Superior temporal gyrus (tissue), 1 donor: ENCODE data around the gene ALKBH8.
"Not testable (repeated sequence)": the region's sequence is repeated elsewhere in the genome, so short reads cannot be mapped to it uniquely, and the experiment has no call there.

Experiments
- DNase-seq: peaks from one replicate; pipeline ENCODE4 v3.0.0-alpha.2; 2016; ENCODE audit errors: extremely low spot score

ALKBH8 gene

DNA sequence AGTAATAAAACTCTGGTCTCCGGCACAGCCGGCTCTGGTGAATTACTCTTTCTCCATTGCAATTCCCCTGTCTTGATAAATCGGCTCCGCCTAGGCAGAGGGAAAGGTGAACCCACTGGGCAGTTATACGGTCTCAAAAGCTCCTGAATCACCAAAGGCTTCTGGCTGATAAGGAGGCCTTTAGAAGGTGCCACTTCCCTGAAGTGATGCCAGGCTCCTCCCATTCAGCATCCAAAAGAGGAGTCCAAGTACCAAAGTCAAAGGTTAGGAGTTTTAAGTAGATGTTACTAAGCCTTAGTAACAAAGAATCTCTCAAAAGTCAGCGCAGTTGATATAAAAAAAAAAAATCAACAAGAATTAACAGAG lies 11.8 kb upstream of the ALKBH8 start:
- no peak for DNase-seq

DNA sequence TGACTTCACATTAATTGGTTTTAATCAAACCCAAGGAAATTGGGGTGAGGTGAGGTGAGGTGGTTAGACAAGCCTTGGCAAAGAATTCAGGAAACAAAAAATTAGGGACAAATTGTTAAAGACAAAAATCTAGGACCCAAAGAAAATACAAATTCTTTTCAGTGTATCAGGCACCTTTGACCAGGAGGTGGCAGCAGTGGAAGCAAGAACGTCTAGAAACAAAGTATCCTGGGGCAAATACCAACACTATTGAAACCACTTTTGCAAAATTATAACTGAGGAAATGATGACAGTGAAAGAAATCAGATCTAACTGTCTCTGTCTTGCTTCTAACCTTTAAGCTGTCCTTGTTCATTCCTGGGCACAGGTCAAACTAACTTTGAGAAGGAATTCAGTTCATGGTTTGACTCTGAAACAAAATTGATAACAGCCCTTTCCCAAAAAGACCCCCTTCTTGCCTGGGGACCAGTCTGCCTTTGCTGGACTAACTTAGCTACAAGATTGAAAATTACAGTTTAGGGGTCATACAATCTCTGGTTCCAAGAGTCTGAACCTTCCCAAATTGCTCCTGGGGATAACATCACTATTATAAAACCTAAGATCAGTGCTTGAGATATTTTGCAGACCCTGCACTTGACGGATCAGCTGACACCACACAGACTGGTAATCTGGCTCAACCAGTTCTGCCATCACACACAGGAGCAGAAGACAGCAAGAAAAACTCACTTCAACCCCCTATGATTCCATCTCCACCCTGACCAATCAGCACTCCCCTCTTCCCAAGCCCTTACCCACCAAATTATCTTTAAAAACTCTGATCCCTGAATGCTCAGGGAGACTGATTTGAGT lies 11.2 kb upstream of the ALKBH8 start:
- peak; percentile 82 for DNase-seq

DNA sequence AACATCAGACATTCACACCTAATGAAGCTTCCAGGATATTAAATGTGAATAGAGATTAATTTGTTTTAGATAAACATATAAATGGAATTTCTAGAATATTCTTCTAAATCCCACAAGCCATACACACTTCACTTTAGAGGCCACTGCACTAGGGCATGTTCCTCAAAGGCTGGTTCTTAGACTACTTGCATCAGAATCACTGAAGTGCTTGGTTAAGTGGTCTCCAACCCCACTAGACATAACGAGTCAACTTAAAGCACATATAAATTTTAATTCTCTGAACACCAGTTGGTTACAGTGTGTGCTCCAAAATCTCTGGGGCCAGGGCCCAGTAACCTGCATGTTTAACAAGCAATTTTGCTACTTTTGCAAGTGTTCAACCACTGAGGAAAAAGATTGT lies 7.9 kb upstream of the ALKBH8 start:
- no peak for DNase-seq

DNA sequence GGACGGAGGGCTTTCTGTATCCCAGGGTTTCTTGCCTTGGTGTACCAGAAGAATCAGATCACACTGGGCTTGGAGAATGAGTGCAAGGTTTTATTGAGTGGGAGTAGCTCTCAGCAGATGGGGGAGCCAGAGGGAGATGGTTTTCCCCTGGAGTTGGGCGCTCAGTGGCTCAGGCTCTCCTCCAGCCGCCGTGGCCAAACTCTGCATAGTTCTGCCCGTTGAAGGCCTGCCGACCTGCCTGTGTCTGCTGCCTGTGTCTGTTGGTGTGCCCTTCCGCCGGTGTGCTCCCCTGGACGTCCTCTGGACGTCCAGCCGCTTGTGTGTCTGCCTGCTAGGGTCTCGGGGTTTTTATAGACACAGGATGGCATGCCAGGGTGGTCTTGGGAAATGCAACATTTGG lies 4.5 kb upstream of the ALKBH8 start:
- no peak for DNase-seq

DNA sequence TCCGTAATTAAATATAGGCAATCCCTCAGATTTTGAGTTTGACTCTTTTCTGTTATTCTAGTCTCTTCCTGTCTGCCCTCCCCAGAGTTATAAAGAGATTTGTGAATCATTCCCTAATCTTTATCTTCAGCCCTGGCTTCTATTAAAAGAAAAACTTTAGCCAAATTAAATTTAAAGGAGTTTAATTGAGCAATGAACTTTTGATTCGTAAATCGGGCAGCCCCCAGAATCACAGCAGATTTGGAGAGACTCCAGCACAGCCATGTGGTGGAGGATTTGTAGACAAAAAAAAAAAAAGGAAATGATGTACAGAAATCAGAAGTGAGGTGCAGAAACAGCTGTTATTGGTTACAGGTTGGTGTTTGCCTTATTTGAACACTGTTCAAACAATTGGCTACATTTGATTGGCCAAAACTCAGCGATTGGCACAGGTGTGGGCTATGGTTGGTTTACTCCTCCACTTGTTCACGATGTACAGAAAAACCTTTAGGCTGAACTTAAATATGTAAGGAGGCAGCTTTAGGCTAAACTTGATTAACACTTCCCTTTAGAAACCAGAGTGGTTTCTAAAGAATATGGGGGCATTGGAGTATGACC lies 2.3 kb upstream of the ALKBH8 start:
- no peak for DNase-seq

DNA sequence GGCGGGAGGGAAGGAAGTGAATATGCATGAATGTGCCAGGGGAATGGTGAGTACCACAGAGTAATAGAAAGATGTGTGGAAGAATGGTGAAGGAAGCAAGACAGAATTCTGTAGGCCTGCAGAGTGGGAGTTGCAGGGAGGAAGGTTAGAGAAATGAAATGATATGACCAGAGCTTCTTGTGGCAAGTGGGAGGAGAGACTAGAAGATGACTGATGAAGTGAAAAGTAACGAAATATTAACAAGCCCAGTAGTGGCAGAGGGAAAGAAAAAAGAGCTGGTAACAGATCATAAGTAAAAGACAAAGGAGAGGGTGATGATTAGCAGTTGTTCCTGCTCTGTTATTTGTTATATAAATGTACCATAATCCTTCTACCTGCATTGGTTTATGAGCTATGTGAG lies 1.0 kb upstream of the ALKBH8 start:
- no peak for DNase-seq

DNA sequence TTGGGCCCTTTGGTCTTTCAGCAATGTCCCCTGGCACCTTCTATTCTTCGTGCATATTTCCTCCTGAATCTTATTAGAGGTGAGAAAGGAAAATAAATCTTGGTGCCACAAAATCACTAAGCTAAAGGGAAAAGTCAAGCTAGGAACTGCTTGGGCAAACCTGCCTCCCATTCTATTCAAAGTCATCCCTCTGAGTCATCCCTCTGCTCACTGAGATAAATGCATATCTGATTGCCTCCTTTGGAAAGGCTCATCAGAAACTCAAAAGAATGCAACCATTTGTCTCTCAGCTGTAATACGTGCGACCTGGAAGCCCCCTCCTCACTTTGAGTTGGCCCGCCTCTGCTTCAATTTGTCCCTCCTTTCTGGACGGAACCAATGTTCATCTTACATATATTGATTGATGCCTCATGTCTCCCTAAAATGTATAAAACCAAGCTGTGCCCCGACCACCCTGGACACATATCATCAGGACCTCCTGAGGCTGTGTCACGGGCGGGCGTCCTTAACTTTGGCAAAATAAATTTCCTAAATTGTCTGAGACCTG lies 493 bp upstream of the ALKBH8 start:
- DNase-seq: not testable (repeated sequence)

DNA sequence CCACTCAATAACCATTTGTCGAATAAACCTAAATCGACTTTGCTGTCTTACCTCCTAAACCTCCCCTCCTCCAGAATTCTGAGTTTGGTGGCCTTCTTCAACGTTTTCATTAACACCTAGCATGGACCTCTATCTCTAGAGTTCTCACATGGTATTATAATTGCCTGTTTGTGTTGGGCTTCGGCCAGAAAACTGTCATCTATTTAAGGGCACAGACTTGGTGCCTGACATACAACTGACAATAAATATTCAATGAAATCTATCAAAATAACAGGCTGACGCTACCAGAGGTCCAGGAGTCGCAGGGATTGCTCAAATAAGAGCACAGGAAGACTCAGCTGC lies 687 bp downstream of the ALKBH8 start:
- peak; percentile 45 for DNase-seq

DNA sequence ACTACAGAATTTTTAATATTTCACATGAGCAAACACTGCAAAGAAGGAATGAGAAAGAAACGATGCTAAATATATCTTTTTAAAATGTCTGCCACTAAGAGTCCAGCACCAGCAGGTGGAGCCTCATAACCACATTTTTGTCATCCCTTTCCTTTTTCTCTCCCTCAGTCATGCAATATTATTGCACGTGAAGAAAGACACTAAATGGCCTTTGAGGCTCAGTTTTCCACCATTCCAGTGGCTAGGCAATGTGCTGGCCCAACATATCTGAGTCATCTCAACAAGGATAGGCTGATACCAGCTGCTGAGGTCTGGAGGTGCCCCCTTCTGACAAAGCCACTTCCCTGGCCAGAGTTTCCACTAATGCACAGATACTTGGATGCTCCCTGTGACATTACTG lies 1.8 kb downstream of the ALKBH8 start:
- DNase-seq: peak; percentile 76

DNA sequence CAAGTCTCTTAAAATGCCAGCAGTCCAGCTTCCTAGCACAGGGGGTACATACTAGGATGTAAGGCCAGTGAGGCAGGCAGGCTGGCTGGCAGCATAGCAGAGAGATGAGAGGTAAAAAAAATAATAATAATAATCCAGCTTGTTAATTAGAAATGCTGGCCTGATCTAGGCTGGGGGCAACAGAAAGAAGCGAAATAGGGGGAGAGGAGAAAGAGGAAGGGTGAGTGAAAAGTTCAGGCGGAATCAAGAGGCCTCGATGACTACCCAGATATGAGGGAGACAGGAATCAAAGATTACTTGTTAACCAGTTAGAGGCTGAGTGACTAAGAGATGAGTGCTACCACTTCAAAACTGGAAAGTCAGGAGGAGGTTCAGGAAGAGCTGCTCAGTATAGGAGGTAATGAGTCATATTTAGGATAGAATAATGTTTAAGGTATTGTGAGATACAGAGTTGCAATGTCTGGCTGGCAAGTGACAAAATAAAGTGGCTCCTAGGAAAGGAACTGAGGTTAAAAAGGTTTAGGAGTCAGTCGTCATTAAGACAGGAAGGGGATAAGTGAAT lies 2.8 kb downstream of the ALKBH8 start:
- no peak for DNase-seq

DNA sequence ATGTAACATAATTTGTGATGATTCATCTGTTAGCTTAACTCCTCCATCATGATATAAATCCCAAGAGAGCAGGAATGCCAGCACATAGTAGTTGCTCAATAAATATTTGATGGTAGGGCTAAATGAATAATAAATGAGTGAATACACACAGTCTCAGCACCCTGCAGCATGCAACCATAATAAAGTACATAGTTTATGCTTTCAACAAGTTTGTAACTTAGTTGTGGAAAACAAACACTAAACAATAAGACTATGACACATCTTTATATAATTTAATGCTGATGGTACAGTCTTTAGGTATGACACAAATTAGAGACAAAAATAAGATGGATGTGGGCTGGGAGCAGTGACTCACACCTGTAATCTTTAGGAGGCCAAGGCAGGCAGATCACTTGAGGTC lies 3.8 kb downstream of the ALKBH8 start:
- no peak for DNase-seq

DNA sequence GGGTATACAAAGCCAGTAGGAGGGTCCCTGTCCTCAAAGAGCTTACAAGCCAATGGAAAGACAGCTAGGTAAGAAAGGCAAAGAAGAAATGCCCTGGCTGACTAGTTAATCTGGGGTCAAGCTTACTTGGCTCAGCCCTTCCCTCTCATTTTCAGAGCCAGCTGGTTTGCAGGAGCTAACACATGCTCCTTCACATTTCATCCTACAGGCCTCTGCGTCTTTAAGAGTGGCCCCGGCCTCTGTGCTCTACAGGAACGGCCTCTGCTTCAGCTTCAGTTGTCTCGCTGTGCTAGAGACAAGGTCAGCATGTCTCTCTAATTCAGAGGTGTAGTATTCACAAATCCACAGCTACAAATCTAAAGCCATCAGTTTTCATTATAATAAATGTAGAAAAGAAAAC lies 15.2 kb downstream of the ALKBH8 start:
- DNase-seq: no peak

DNA sequence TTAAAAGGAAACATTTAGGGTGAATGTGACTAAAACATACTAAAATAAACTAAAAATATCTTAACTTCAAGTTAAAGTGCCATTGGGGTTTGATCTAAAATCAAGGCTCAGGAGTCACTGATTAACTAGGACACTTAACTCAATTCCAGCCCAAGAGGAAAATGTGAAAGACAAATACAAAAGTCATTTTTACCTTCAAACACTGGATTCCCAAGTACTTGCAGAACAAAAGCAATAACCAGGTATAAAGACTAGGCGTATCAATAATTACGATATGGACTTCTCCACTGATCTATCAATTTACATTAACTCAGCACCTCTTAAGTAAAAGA lies 15.6 kb downstream of the ALKBH8 start:
- DNase-seq: no peak

DNA sequence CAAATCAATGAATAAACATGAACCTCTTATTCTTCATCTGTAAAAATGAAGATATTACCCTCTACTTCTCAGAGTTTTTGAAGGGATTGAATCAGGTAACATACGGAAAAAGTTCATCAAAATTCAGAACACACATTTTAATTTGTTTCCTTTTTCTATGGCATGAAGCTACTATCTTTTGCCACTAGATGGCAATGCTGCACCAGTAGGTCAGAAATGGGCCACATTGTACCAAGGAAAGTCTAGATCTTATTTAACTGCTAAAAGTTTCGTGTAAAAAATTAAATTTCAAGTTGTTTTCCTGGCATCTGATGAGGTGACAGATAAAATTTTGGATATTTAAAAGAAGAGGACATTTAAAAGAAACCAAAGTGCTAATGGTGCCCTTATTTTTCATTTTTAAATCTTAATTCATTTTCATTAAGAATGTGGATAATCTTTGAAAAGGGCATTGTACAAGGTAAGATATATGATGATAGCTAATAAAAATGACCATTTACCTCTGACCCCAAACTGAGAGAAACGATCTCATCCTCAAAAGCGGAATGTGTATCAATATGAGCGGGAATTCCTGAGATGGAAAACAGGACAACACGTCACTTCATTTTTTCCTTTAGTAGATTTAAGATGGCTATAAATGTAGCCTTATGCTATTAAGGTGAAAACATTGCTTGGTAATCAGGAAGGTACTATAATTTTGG lies 16.1 kb downstream of the ALKBH8 start:
- DNase-seq: peak; percentile 78

DNA sequence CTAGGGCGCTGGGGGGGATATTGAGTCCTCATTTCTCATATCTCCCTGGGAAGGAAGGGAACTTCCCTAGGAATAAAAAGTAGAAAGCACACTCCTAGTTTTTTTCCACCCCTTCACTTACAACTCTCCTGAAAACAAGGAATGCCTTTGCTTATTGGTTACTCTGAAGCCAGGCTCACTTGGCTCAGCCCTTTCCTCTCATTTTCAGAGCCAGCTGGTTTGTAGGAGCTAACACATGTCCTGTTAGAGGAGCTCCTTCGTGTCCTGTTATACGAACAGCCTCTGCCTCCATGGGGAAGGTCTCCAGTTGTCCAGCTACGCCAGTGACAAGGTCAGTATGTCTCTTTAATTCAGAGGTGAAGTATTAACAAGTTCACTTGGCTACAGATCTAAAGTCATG lies 17.6 kb downstream of the ALKBH8 start:
- no peak for DNase-seq

DNA sequence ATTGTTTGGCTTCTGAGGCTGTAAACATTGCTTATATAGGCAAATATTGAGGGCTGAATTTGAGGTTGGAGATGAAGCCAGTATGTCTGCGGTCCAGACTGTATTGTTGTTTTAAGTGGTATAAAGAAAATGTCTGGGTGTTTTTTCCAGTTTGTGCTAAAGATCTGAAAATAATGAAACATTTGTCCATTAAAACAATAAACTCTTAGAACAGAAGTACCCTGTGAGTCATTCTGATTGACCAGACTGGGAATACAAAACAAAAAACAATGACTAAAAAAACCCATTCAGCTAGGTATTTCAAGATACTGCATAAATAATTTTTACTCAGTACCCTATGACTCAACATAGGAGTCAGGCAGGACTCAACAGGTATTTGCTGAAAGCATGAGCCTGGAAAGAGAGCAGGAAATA lies 20.4 kb downstream of the ALKBH8 start:
- peak; percentile 59 for DNase-seq

DNA sequence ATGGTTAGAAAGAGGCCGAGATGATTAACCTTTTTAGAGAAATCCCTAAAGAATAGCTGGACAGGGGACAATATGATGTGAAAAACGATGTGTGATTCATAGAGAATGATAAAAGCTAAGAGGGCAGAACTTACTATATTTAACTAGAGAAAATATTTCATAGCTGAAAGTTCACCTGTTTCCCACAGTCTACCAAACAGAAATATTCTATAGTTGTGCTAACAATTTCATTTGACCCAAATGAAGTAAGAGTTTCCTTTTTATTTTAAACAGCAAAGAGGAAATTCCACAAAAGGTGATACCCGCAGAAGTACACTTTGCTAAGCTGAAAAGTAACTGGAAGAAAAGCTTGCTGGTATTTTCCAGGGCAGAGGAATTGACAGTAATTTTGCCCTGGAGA lies 26.7 kb downstream of the ALKBH8 start:
- no peak for DNase-seq

DNA sequence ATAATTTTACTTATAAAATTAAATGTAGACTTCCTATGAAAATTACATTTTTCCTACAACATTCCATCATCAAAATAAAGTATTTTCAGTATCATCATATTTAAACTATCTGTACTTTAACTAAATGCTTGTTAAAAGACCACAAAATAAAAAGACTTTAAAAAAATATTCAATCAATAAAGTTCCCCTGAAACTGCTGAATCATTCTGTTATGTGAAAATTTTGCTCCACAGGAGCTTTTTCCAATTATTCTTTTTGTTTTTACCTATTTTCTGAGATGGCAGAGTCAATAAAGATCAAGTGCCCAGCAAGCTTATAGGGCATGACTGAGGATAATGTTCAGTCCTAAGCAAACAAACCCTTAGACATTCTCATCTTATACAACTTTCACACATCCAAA lies 27.3 kb downstream of the ALKBH8 start:
- no peak for DNase-seq

DNA sequence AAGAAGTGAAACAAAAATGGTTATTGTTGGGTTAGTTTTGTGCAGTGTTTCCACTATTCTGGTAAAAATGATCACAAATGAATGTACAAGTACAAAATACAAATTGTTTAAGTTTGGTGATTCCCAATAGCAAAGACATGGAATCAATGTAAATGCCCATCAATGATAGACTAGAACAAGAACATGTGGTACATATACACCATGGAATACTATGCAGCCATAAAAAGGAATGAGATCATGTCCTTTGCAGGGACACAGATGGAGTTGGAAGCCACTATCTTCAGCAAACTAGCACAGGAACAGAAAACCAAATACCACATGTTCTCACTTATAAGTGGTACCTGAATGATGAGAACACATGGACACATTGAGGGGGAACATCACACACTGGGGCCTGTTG lies 28.4 kb downstream of the ALKBH8 start:
- DNase-seq: not testable (repeated sequence)

DNA sequence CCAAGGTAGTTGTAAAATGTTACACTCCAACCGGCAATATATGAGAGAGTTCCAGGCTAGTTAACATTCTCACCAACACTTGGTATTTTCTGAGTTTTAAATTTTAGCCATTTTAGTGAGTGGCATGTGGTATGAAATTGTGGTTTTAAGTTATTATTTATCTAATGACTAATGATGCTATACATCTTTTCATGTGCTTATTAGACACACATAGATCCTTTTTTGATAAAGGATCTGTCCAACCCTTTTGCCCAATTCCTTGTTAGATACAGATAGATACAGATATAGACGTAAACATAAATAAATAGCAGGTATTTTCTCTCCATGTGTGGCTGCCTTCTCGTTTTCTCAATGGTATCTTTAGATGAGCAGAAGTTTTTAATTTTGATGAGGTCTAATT lies 39.3 kb downstream of the ALKBH8 start:
- DNase-seq: no peak

DNA sequence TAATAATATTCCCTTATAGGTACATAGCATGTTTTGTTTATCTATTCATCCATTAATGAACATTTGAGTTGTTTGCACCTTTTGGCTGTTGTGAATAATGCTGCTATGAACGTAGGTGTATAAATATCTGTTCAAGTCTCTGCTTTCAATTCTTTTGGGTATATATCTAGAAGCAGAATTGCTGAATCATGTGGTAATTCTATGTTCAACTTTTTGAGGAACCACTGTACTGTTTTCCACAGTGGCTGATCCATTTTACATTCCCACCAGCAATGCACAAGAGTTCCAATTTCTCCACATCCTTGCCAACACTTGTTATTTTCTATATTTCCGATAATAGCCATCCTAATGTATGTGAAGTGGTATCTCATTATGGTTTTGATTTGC lies 56.7 kb downstream of the ALKBH8 start:
- DNase-seq: no peak

DNA sequence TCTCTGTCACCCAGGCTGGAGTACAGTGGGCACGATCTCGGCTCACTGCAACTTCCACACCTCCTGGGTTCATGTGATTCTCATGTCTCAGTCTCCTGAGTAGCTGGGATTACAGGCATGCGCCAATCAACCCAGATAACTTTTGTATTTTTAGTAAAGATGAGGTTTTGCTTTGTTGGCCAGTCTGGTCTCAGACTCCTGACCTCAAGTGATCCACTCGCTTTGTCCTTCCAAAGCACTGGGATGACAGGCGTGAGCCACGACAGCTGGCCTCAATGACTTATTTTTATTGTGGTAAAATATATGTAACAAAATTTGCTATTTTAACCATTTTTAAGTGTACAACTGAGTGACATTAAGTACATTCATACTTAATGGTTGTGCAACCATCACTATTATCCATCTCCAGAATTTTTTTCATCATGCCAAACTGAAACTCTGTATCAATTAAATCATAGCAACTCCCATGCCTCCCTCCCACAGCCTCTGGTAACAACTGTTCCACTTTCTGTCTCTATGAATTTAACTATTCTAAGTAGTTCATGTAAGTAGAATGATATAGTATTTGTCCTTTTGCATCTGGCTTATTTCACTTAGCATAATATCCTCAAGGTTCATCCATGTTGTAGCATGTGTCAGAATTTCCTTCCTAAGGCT lies 57.2 kb downstream of the ALKBH8 start:
- no peak for DNase-seq
